Measurements from ENCODE around the gene SOX9.

The SOX9 gene

DNA sequence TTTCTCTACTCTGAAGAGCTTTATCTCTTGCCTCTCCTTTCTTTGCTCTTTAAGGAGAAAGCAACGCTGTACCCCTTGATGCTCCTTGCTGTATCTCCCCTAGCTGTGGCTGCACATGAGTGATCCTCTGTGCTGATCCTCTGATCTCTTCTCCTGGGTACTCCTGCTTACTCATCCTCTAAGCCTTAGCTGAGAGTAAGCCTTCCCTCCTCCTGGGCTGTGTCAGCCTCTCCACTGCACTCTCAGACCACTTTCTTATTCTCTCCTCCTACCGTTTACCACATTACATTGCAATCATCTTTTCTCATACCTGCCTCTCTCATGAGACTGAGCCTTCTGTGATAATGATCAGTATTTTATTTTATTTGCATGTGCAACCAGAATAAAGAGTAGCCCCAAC lies 25.1 kb downstream of the SOX9 start:
- no peak for DNase-seq
- Histone ChIP-seq H3K27me3 (replicated peaks in 2 of 5; ENCODE audit: control insufficient read depth in 4 of 5, insufficient read depth in 5 of 5, low read length in 4 of 5) (peaks cover 0 to 4% (median 0%) of the 10 kb centered on the region in 5 experiments), H3K4me1 (ENCODE audit: control extremely low read depth in 1 of 4, control insufficient read depth in 4 of 4, insufficient read depth in 4 of 4, low read length in 3 of 4) (no peaks in the 10 kb centered on the region), H3K9me3 (ENCODE audit: control extremely low read depth in 1 of 5, control insufficient read depth in 4 of 5, insufficient read depth in 2 of 5, low read depth in 1 of 5, low read length in 4 of 5) (no peaks in the 10 kb centered on the region), H3K27ac (ENCODE audit: insufficient read depth in 1 of 2, low read depth in 1 of 2, low read length in 2 of 2, poor library complexity in 1 of 2, severe bottlenecking in 2 of 2) (no peak overlapping the region), H3K36me3 (ENCODE audit: control insufficient read depth in 4 of 4, insufficient read depth in 4 of 4, low read length in 3 of 4) (no peaks in the 10 kb centered on the region), H3K4me3 (ENCODE audit: control insufficient read depth in 1 of 7, extremely low read depth in 1 of 7, insufficient read depth in 4 of 7, low read depth in 2 of 7, low read length in 6 of 7) (no peak overlapping the region)
- ChIA-PET CTCF (no interaction called here), POLR2A (no interaction called here)
- 100% methylated on average over 1 of the region's 2 CpGs for WGBS (ENCODE audit: insufficient coverage)

DNA sequence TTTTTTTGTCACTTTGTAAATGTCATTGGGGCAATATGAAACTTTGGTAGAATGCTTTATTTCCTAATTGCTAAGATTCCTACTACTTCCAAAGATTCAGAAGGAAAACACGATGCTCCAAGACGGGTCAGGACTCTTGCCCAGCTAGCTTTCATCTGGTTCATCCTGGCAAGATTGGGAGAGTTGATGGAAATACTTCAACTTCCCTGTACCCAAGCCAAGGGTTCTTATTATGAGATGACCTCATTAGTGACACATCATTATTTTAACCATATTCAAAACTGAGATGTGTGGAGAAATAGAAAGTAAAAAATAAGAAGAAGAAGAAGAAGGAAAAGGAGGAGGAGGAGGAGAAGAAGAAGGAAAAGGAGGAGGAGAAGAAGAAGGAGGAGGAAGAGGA lies 25.6 kb downstream of the SOX9 start:
- no peak for DNase-seq
- Histone ChIP-seq H3K4me1 (ENCODE audit: control extremely low read depth in 1 of 4, control insufficient read depth in 4 of 4, insufficient read depth in 4 of 4, low read length in 3 of 4) (no peaks in the 10 kb centered on the region), H3K36me3 (ENCODE audit: control insufficient read depth in 4 of 4, insufficient read depth in 4 of 4, low read length in 3 of 4) (no peaks in the 10 kb centered on the region), H3K9me3 (ENCODE audit: control extremely low read depth in 1 of 5, control insufficient read depth in 4 of 5, insufficient read depth in 2 of 5, low read depth in 1 of 5, low read length in 4 of 5) (no peaks in the 10 kb centered on the region), H3K4me3 (ENCODE audit: control insufficient read depth in 1 of 7, extremely low read depth in 1 of 7, insufficient read depth in 4 of 7, low read depth in 2 of 7, low read length in 6 of 7) (no peak overlapping the region), H3K27me3 (replicated peaks in 2 of 5; ENCODE audit: control insufficient read depth in 4 of 5, insufficient read depth in 5 of 5, low read length in 4 of 5) (peaks cover 0 to 8% (median 0%) of the 10 kb centered on the region in 5 experiments), H3K27ac (ENCODE audit: insufficient read depth in 1 of 2, low read depth in 1 of 2, low read length in 2 of 2, poor library complexity in 1 of 2, severe bottlenecking in 2 of 2) (no peak overlapping the region)
- 90% methylated on average over 2 of the region's 2 CpGs for WGBS (ENCODE audit: insufficient coverage)
- POLR2A ChIA-PET: no interaction called here
- CTCF ChIA-PET: no interaction called here

DNA sequence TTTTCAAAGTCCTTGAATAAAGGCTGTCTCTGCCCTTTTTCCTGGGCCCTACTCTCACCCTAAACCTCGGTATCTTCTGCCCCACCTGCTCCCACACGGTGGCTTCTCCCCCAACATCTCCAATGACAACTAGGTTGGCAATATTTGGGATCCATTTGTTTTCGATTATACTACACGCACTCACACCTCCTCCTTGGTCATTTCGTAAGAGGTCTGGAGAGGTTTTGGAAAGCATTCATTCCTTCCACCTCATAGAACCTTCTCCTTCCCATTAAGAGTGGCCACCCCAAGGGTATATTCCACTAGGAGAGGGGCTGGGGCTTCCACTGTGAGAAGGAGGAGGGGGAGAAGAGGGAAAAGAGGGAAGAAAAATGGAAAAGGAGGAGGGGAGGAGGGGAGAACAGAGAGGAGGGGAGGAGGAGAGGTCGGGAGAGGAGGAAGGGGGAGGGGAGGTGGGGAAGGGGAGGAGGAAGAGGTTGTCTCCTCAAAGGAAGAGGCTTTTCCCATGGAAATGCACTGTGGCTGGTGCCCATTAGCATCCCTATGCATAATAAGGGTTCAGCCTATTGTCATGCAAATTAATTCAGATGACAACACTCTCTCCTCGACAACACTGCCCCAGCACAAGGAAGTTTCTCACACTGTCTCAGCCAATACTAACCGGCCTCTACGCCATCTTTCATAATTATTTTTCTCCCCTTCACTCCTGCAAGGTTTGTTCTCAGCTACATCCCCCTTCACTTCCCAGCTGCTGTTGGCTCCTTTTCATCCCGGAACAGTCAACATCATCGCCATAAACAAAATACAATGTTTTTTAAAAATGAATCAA lies 30.0 kb downstream of the SOX9 start:
- peaks cover 0 to 17% (median 0%) of the 10 kb centered on the region in 5 experiments for H3K27me3 ChIP-seq (replicated peaks in 2 of 5; ENCODE audit: control insufficient read depth in 4 of 5, insufficient read depth in 5 of 5, low read length in 4 of 5)
- H3K36me3 ChIP-seq (ENCODE audit: control insufficient read depth in 4 of 4, insufficient read depth in 4 of 4, low read length in 3 of 4): no peaks in the 10 kb centered on the region
- no peak overlapping the region for H3K4me3 ChIP-seq (ENCODE audit: control insufficient read depth in 1 of 7, extremely low read depth in 1 of 7, insufficient read depth in 4 of 7, low read depth in 2 of 7, low read length in 6 of 7)
- CTCF ChIA-PET: no interaction called here
- no peaks in the 10 kb centered on the region for H3K4me1 ChIP-seq (ENCODE audit: control extremely low read depth in 1 of 4, control insufficient read depth in 4 of 4, insufficient read depth in 4 of 4, low read length in 3 of 4)
- no peak overlapping the region for H3K27ac ChIP-seq (ENCODE audit: insufficient read depth in 1 of 2, low read depth in 1 of 2, low read length in 2 of 2, poor library complexity in 1 of 2, severe bottlenecking in 2 of 2)
- DNase-seq: no peak
- no peaks in the 10 kb centered on the region for H3K9me3 ChIP-seq (ENCODE audit: control extremely low read depth in 1 of 5, control insufficient read depth in 4 of 5, insufficient read depth in 2 of 5, low read depth in 1 of 5, low read length in 4 of 5)
- POLR2A ChIA-PET: no interaction called here
- WGBS (ENCODE audit: insufficient coverage): 54% methylated on average over 6 of the region's 11 CpGs

DNA sequence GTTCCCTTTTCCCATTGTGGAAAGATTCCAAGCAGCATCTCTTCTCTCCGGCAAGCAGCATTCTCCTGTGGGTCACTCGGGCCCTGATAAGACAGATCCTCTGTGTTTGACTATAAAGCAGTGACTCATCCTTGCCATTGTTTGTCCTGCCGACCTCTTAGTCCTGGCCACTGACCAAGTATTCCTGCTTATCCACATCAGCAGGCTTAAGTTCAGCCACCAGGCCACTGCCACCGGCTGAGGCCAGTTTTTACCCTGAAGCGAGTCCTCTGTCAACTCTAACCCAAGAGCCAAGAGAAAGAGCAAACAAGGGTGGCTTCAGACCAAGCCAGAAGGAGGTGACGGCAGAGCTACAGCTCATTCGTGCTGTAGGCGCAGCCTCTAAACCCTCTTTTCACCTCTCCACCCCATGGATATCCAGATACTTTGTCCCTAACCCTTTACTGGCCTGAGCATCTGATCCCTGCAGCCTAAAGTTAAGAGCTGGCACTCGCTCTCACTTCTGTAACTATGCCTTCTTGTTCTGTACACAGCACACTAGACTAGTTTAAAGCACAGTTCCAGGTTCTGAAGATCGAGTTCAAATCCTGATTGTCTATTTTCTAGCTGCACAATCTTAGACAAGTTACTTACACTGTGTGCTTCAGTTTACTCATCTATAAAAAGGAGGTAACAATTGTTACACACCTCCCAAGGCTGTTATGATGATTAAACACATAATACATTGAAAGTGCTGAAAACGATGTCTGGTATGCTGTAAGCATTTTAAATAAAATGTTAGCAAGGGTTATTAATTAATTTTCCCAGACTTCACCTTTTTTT lies 31.0 kb downstream of the SOX9 start:
- Histone ChIP-seq H3K4me3 (ENCODE audit: control insufficient read depth in 1 of 7, extremely low read depth in 1 of 7, insufficient read depth in 4 of 7, low read depth in 2 of 7, low read length in 6 of 7) (no peak overlapping the region), H3K27me3 (replicated peaks in 2 of 5; ENCODE audit: control insufficient read depth in 4 of 5, insufficient read depth in 5 of 5, low read length in 4 of 5) (peaks cover 0 to 17% (median 0%) of the 10 kb centered on the region in 5 experiments), H3K36me3 (ENCODE audit: control insufficient read depth in 4 of 4, insufficient read depth in 4 of 4, low read length in 3 of 4) (no peaks in the 10 kb centered on the region), H3K9me3 (ENCODE audit: control extremely low read depth in 1 of 5, control insufficient read depth in 4 of 5, insufficient read depth in 2 of 5, low read depth in 1 of 5, low read length in 4 of 5) (no peaks in the 10 kb centered on the region), H3K4me1 (ENCODE audit: control extremely low read depth in 1 of 4, control insufficient read depth in 4 of 4, insufficient read depth in 4 of 4, low read length in 3 of 4) (no peaks in the 10 kb centered on the region), H3K27ac (ENCODE audit: insufficient read depth in 1 of 2, low read depth in 1 of 2, low read length in 2 of 2, poor library complexity in 1 of 2, severe bottlenecking in 2 of 2) (no peak overlapping the region)
- 53% methylated on average over 7 of the region's 11 CpGs for WGBS (ENCODE audit: insufficient coverage)
- POLR2A ChIA-PET: no interaction called here
- DNase-seq: no peak
- CTCF ChIA-PET: interaction anchor here (0.5 kb wide), 1 partner anchor 1623 kb away, joined by 4 read pairs; no protein-coding TSS in a partner anchor

DNA sequence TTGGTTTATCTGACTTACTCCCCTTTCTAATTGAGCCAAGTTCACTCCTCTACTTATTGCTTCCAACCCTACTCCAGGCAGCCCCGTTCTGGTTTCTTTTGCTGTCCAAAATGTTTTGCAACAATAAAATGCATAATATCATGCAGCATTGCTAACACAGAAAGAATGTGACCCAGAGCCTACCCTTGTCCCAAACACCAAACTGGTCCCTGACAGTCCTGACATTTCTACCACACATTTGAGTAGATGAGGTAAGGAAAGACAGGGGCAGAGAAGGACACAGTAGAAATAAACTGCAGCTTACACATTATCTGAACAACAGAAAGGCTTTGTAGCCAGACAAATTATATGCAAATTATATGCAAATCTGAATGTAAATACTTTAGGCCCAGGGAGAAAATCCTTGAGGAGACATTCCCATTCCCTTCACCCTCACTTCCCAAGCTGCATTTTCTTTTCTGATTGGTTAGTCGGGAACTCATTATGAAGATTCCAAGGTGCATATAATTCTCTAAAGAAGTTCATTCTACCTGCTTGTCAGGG lies 31.6 kb downstream of the SOX9 start:
- Histone ChIP-seq H3K4me1 (ENCODE audit: control extremely low read depth in 1 of 4, control insufficient read depth in 4 of 4, insufficient read depth in 4 of 4, low read length in 3 of 4) (no peaks in the 10 kb centered on the region), H3K27ac (ENCODE audit: insufficient read depth in 1 of 2, low read depth in 1 of 2, low read length in 2 of 2, poor library complexity in 1 of 2, severe bottlenecking in 2 of 2) (no peak overlapping the region), H3K9me3 (ENCODE audit: control extremely low read depth in 1 of 5, control insufficient read depth in 4 of 5, insufficient read depth in 2 of 5, low read depth in 1 of 5, low read length in 4 of 5) (no peaks in the 10 kb centered on the region), H3K27me3 (replicated peaks in 2 of 5; ENCODE audit: control insufficient read depth in 4 of 5, insufficient read depth in 5 of 5, low read length in 4 of 5) (peaks cover 0 to 15% (median 0%) of the 10 kb centered on the region in 5 experiments), H3K4me3 (ENCODE audit: control insufficient read depth in 1 of 7, extremely low read depth in 1 of 7, insufficient read depth in 4 of 7, low read depth in 2 of 7, low read length in 6 of 7) (no peak overlapping the region), H3K36me3 (ENCODE audit: control insufficient read depth in 4 of 4, insufficient read depth in 4 of 4, low read length in 3 of 4) (no peaks in the 10 kb centered on the region)
- 100% methylated on average over 2 of the region's 2 CpGs for WGBS (ENCODE audit: insufficient coverage)
- POLR2A ChIA-PET: no interaction called here
- no peak for DNase-seq
- CTCF ChIA-PET: interaction anchor here (0.5 kb wide), 1 partner anchor 1623 kb away, joined by 4 read pairs; no protein-coding TSS in a partner anchor

DNA sequence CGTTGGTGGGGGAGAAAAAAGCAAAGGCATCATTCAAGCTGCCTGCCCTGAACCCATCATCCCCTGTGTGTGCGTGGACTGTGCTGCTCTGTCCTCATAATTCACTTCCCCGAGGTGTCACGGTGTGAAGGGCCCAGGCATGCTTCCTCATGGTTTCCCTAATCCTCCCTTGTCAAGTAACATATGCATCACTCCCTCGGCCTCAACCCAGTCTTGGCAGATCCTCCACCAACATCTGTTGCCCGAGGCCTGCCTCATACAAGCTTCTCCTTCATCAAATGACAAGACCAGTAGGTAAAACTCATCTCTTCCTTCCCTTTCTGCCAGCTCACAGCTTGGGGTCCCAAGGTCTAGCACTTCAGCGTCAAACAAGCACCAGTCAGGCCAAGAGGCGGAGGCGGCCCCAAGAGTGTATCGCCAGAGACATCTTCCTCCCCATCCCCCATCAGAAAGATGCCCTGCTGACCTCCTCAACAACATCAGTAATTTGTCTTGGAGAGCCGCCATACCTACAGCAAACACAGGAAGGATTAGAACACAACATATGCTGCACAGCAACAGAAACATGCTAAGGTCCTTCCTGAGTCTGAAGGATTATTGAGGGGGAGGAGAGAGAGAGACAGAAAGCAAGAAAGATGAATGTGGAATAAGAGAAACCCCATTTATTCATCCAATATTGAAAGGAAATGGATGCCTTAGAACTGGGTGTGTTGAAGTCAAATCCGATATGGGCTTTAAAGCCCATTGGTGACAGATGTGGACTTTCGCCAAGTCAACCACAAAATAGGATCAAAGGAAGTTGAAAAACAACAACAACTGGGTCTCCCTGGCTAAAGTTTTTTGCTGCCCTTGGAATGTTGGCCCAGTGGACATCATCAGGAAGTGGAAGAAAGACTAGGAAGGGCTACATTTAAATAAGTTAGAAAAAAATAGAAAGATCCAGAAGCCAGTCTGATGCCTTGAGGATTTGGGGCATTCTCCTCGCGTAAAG lies 38.4 kb downstream of the SOX9 start:
- Histone ChIP-seq H3K27me3 (replicated peaks in 2 of 5; ENCODE audit: control insufficient read depth in 4 of 5, insufficient read depth in 5 of 5, low read length in 4 of 5) (no peaks in the 10 kb centered on the region), H3K4me3 (ENCODE audit: control insufficient read depth in 1 of 7, extremely low read depth in 1 of 7, insufficient read depth in 4 of 7, low read depth in 2 of 7, low read length in 6 of 7) (no peak overlapping the region), H3K27ac (ENCODE audit: insufficient read depth in 1 of 2, low read depth in 1 of 2, low read length in 2 of 2, poor library complexity in 1 of 2, severe bottlenecking in 2 of 2) (no peak overlapping the region), H3K36me3 (ENCODE audit: control insufficient read depth in 4 of 4, insufficient read depth in 4 of 4, low read length in 3 of 4) (no peaks in the 10 kb centered on the region), H3K4me1 (ENCODE audit: control extremely low read depth in 1 of 4, control insufficient read depth in 4 of 4, insufficient read depth in 4 of 4, low read length in 3 of 4) (no peaks in the 10 kb centered on the region), H3K9me3 (ENCODE audit: control extremely low read depth in 1 of 5, control insufficient read depth in 4 of 5, insufficient read depth in 2 of 5, low read depth in 1 of 5, low read length in 4 of 5) (peaks cover 0 to 2% (median 0%) of the 10 kb centered on the region in 5 experiments)
- CTCF ChIA-PET: no interaction called here
- 81% methylated on average over 12 of the region's 15 CpGs for WGBS (ENCODE audit: insufficient coverage)
- no peak for DNase-seq
- POLR2A ChIA-PET: no interaction called here
